Activated CD8-positive, alpha-beta T cell treated with anti-CD3 and anti-CD28 coated beads for 36 hours (primary cell): ENCODE results near the gene CAB39L. TPM values are rescaled to one million over a fixed set of nuclear protein-coding genes. Genes with fewer than 3 reads are reported as not detected.

ENCODE experiments used
- ATAC-seq: fragments of 200-7000 bp; cut with Tn5 transposase; one replicate; pipeline ENCODE4 v1.10.0; 2021; ENCODE audit warnings: mild to moderate bottlenecking, moderate library complexity
- CTCF ChIA-PET: fragments of 350-600 bp; sonication (Branson Sonifier 250); formaldehyde crosslinking; loops from one replicate; lab custom pipeline; 2021; ENCODE audit warnings: antibody characterized with exemption; lab: Charles Lee
- POLR2A ChIA-PET: fragments of 350-600 bp; sonication (Branson Sonifier 250); formaldehyde crosslinking; loops from one replicate; lab custom pipeline; 2021; ENCODE audit warnings: antibody characterized with exemption; lab: Charles Lee
- DNase-seq: peaks from one replicate; pipeline ENCODE4 v3.0.0-alpha.2; 2020
- H3K27ac Mint-ChIP-seq: one replicate; pipeline ENCODE4 v1.8.0; 2021; ENCODE audit warnings: mild to moderate bottlenecking, mixed read lengths
- H3K27me3 Mint-ChIP-seq: one replicate; pipeline ENCODE4 v1.8.0; 2021; ENCODE audit warnings: mixed read lengths
- H3K36me3 Mint-ChIP-seq: one replicate; pipeline ENCODE4 v1.8.0; 2021; ENCODE audit warnings: low read depth, mixed read lengths
- H3K4me1 Mint-ChIP-seq: one replicate; pipeline ENCODE4 v1.8.0; 2021; ENCODE audit warnings: low read depth, mixed read lengths
- H3K4me3 Mint-ChIP-seq: one replicate; pipeline ENCODE4 v1.8.0; 2021; ENCODE audit warnings: mild to moderate bottlenecking, moderate library complexity, mixed read lengths
- H3K9me3 Mint-ChIP-seq: one replicate; pipeline ENCODE4 v1.8.0; 2021; ENCODE audit warnings: mixed read lengths
- CTCF ChIP-seq: fragments of 200-600 bp; IDR thresholded peaks from one replicate; pipeline ENCODE4 v1.8.0; 2022; ENCODE audit warnings: antibody characterized with exemption, mild to moderate bottlenecking
- intact Hi-C: fragments of 100-400 bp; cut with micrococcal nuclease; formaldehyde crosslinking; loops from one replicate; pipeline ENCODE4 v1.10.0; 2022
- total RNA-seq, 2 experiments: library from RNA; stranded (reverse); gene quantifications; one replicate each; pipeline ENCODE4 v1.2.3, GENCODE V29; 2021

The CAB39L gene
- total RNA-seq, 2 experiments from 2014 or later, result 2.6 to 3.1 TPM

GRCh38 chr13:49411353-49411752, 32.5 kb downstream of the CAB39L start:
- H3K4me3 Mint-ChIP-seq, result no peak overlapping the region
- ChIA-PET CTCF (no interaction called here), POLR2A (no interaction called here)
- ATAC-seq, result no peak
- intact Hi-C loops, result no loop called here
- no peaks in the 10 kb centered on the region for H3K4me1 Mint-ChIP-seq
- no peaks in the 10 kb centered on the region for H3K36me3 Mint-ChIP-seq
- no peaks in the 10 kb centered on the region for H3K27me3 Mint-ChIP-seq
- DNase-seq, result no peak
- TF ChIP-seq CTCF, result no peak
- no peak overlapping the region for H3K27ac Mint-ChIP-seq
- no peaks in the 10 kb centered on the region for H3K9me3 Mint-ChIP-seq

- DNase-seq (no peak), ATAC-seq (no peak)
- H3K9me3 Mint-ChIP-seq, result peaks cover under 1% of the 10 kb centered on the region
- ChIA-PET POLR2A (no interaction called here), CTCF (no interaction called here)
- H3K27me3 Mint-ChIP-seq, result no peaks in the 10 kb centered on the region
- H3K36me3 Mint-ChIP-seq, result no peaks in the 10 kb centered on the region
- H3K4me3 Mint-ChIP-seq, result no peak overlapping the region
- intact Hi-C loops, result no loop called here
- no peak for TF ChIP-seq CTCF
- H3K27ac Mint-ChIP-seq, result no peak overlapping the region
- no peaks in the 10 kb centered on the region for H3K4me1 Mint-ChIP-seq
Measured at GRCh38 chr13:49410477-49410876, 33.4 kb downstream of the CAB39L start.

- H3K36me3 Mint-ChIP-seq, result peaks cover under 1% of the 10 kb centered on the region
- peaks cover 5% of the 10 kb centered on the region for H3K9me3 Mint-ChIP-seq
- no peak overlapping the region for H3K4me3 Mint-ChIP-seq
- intact Hi-C loops, result no loop called here
- H3K27me3 Mint-ChIP-seq, result no peaks in the 10 kb centered on the region
- no peak for ATAC-seq
- no peak for TF ChIP-seq CTCF
- ChIA-PET POLR2A (no interaction called here), CTCF (no interaction called here)
- no peak overlapping the region for H3K27ac Mint-ChIP-seq
- no peaks in the 10 kb centered on the region for H3K4me1 Mint-ChIP-seq
- no peak for DNase-seq
Measured at GRCh38 chr13:49410006-49410405, 33.9 kb downstream of the CAB39L start.

GRCh38 chr13:49409008-49409407, 34.9 kb downstream of the CAB39L start:
- peaks cover 3% of the 10 kb centered on the region for H3K36me3 Mint-ChIP-seq
- ChIA-PET POLR2A (no interaction called here), CTCF (no interaction called here)
- ATAC-seq (no peak), DNase-seq (no peak)
- H3K27ac Mint-ChIP-seq, result no peak overlapping the region
- intact Hi-C loops, result no loop called here
- peaks cover 13% of the 10 kb centered on the region for H3K9me3 Mint-ChIP-seq
- H3K4me3 Mint-ChIP-seq, result no peak overlapping the region
- TF ChIP-seq CTCF, result no peak
- H3K27me3 Mint-ChIP-seq, result no peaks in the 10 kb centered on the region
- no peaks in the 10 kb centered on the region for H3K4me1 Mint-ChIP-seq

- no peak for TF ChIP-seq CTCF
- Mint-ChIP-seq H3K36me3 (peaks cover 7% of the 10 kb centered on the region), H3K4me3 (no peak overlapping the region), H3K4me1 (no peaks in the 10 kb centered on the region), H3K27me3 (no peaks in the 10 kb centered on the region), H3K27ac (no peak overlapping the region), H3K9me3 (peaks cover 18% of the 10 kb centered on the region)
- DNase-seq (no peak), ATAC-seq (no peak)
- intact Hi-C loops, result no loop called here
- CTCF ChIA-PET, result no interaction called here
- POLR2A ChIA-PET, result no interaction called here
Measured at GRCh38 chr13:49407936-49408335, 35.9 kb downstream of the CAB39L start.
